OCI-LY3 (cell line): ENCODE measurements around the gene HDAC4.

Experiments
- CTCF ChIP-seq: fragments of 200-600, 300-600 bp; sonication (generic); IDR thresholded peaks from 2 replicates; pipeline ENCODE4 v1.5.1; 2014; ENCODE audit warnings: antibody characterized with exemption, low read length, low read depth
- EZH2phosphoT487 ChIP-seq: fragments of 200-600 bp; shearing (Covaris generic); IDR thresholded peaks from 2 replicates; pipeline ENCODE4 v1.6.1; 2018; ENCODE audit warnings: antibody characterized with exemption, mixed run types, low read depth

DNA sequence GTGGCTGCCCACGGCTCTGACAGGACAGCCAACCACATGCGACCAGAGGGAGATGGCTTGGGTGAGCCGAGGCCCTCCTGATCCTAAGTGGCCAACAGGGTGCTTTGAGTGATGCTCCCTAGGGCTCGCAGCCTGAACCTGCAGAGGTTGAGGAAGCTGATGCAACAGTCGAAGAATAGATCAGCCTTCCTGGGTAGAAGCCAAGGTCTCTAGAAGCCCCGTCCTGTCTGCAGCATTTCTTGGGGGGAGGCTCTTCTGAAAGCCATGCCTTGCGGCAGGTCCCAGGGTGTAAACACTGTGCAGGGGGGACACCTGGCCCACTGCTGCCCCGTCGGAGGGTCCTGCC, 136.4 kb downstream of the HDAC4 start:
- TF ChIP-seq CTCF, result no peak
- TF ChIP-seq EZH2phosphoT487, result no peak
